Keratinocyte (primary cell): ENCODE results near the gene CHCHD10. TPM values are rescaled to one million over a fixed set of nuclear protein-coding genes. Genes with fewer than 3 reads are reported as not detected.

ENCODE experiments used
- DNase-seq: peaks from one replicate; pipeline ENCODE4 v3.0.0-alpha.2; 2011; ENCODE audit warnings: low read depth, missing footprints, low spot score
- FAIRE-seq: peaks from 2 replicates; lab custom pipeline; 2011; peaks lifted over from hg19 to GRCh38; lab: Jason Lieb, UNC
- H2AFZ ChIP-seq: 2 replicates; pipeline ENCODE4 v1.6.0; 2012; ENCODE audit warnings: low read length, control low read depth, inconsistent platforms; ENCODE audit not compliant: control insufficient read depth
- H3K27ac ChIP-seq: 2 replicates; pipeline ENCODE4 v1.5.1; 2011; ENCODE audit warnings: low read length; ENCODE audit not compliant: control insufficient read depth, insufficient read depth
- H3K27me3 ChIP-seq: 3 replicates; pipeline ENCODE4 v1.6.0; 2011; ENCODE audit warnings: low read length; ENCODE audit not compliant: control insufficient read depth, insufficient read depth; ENCODE audit errors: extremely low read depth
- H3K36me3 ChIP-seq, 2 experiments: 2 replicates in 1 of 2; 3 replicates in 1 of 2; pipeline ENCODE4 v1.5.1; 2011; ENCODE audit warnings: low read length in 2 of 2, mild to moderate bottlenecking in 1 of 2; ENCODE audit not compliant: control insufficient read depth in 2 of 2, insufficient read depth in 2 of 2; ENCODE audit errors: extremely low read depth in 1 of 2
- H3K4me1 ChIP-seq: 3 replicates; pipeline ENCODE4 v1.5.1; 2011; ENCODE audit warnings: low read length; ENCODE audit not compliant: control insufficient read depth, insufficient read depth; ENCODE audit errors: extremely low read depth
- H3K4me2 ChIP-seq: 3 replicates; pipeline ENCODE4 v1.6.0; 2011; ENCODE audit warnings: low read depth, low read length; ENCODE audit not compliant: control insufficient read depth, insufficient read depth; ENCODE audit errors: extremely low read depth
- H3K4me3 ChIP-seq, 3 experiments: fragments of 200-600 bp in 1 of 3; sonication (generic) in 1 of 3; 2 replicates in 2 of 3; 3 replicates in 1 of 3; pipeline ENCODE4 v1.5.1; 2011 to 2016; ENCODE audit warnings: low read length in 3 of 3, mild to moderate bottlenecking in 3 of 3, control low read depth in 2 of 3, inconsistent platforms in 1 of 3, low read depth in 1 of 3, mixed read lengths in 1 of 3, mixed run types in 1 of 3, moderate library complexity in 1 of 3; ENCODE audit not compliant: control insufficient read depth in 2 of 3, insufficient read depth in 2 of 3; ENCODE audit errors: extremely low read depth in 1 of 3
- H3K79me2 ChIP-seq: 2 replicates; pipeline ENCODE4 v1.6.0; 2012; ENCODE audit warnings: low read length; ENCODE audit not compliant: control insufficient read depth, insufficient read depth
- H3K9ac ChIP-seq: 3 replicates; pipeline ENCODE4 v1.6.0; 2011; ENCODE audit warnings: low read length; ENCODE audit not compliant: control insufficient read depth, insufficient read depth; ENCODE audit errors: extremely low read depth
- H3K9me1 ChIP-seq: 3 replicates; pipeline ENCODE4 v1.6.0; 2011; ENCODE audit warnings: low read length; ENCODE audit not compliant: control insufficient read depth, insufficient read depth; ENCODE audit errors: extremely low read depth
- H3K9me3 ChIP-seq: 2 replicates; pipeline ENCODE4 v1.5.1; 2012; ENCODE audit warnings: low read depth, low read length; ENCODE audit not compliant: control insufficient read depth
- H4K20me1 ChIP-seq: 3 replicates; pipeline ENCODE4 v1.6.0; 2011; ENCODE audit warnings: low read length; ENCODE audit not compliant: control insufficient read depth, insufficient read depth; ENCODE audit errors: extremely low read depth
- CTCF ChIP-seq, 3 experiments: IDR thresholded peaks in 1 of 3; conservative IDR thresholded peaks in 1 of 3; optimal IDR thresholded peaks in 1 of 3; 2 replicates in 2 of 3; 3 replicates in 1 of 3; pipeline versions ENCODE3 to v1.5.1; 2011; ENCODE audit warnings: low read length in 3 of 3, mild to moderate bottlenecking in 3 of 3, moderate library complexity in 2 of 3, control low read depth in 1 of 3, inconsistent platforms in 1 of 3; ENCODE audit not compliant: insufficient read depth in 2 of 3; ENCODE audit errors: extremely low read depth in 1 of 3
- EZH2 ChIP-seq: IDR thresholded peaks from one replicate; pipeline ENCODE4 v1.6.1; 2012; ENCODE audit warnings: inconsistent platforms, mild to moderate bottlenecking, low read length, moderate library complexity
- dilution Hi-C: fragments of 300-500 bp; cut with MboI; formaldehyde crosslinking; loops from one replicate; pipeline ENCODE4 v1.7.0; 2020; ENCODE audit warnings: low sequenced_read_pairs; ENCODE audit not compliant: extremely low pct_ligation_motif_present
- polyA plus RNA-seq, 5 experiments: library from polyadenylated mRNA; depleted of rRNA in 3 of 5; stranded (reverse) in 3 of 5; stranded (forward) in 1 of 5; unstranded in 1 of 5; fragments of >200 nt; gene quantifications; 1 replicate in 1 of 5; 2 replicates in 3 of 5; 3 replicates in 1 of 5; pipeline versions ENCODE4 v1.2.1 to v1.2.3, GENCODE V29; 2011 to 2012; ENCODE audit warnings: missing spikeins in 2 of 5, low read depth in 1 of 5, low replicate concordance in 1 of 5

Gene CHCHD10
- polyA plus RNA-seq, 1 donor (not counting 4 experiments of a cell fraction or from before 2014, with no cell fraction given) = 10.4 TPM

- Histone ChIP-seq H3K9me1 (no peaks in the 10 kb centered on the region), H4K20me1 (no peaks in the 10 kb centered on the region), H3K9ac (no peak overlapping the region), H3K27ac (no peak overlapping the region), H3K27me3 (no peaks in the 10 kb centered on the region), H3K4me2 (no peak overlapping the region), H3K79me2 (no peaks in the 10 kb centered on the region), H3K4me1 (peaks cover 5% of the 10 kb centered on the region), H3K36me3 (no peaks in the 10 kb centered on the region), H2AFZ (no peak overlapping the region), H3K9me3 (no peaks in the 10 kb centered on the region), H3K4me3 (no peak overlapping the region)
- TF ChIP-seq EZH2 (no peak), CTCF (optimal IDR thresholded peaks at IDR 0.05 in 1 of 3, IDR thresholded peaks at IDR 0.05 in 1 of 3, conservative IDR thresholded peaks at IDR 0.05 in 1 of 3; ENCODE audit: extremely low read depth in 1 of 3, insufficient read depth in 2 of 3, low read length in 3 of 3) (no peak)
- FAIRE-seq (no peak), DNase-seq (no peak)
- dilution Hi-C loops = no loop called here
Observed at GRCh38 chr22:23754980-23755636, 12.7 kb downstream of the CHCHD10 start.

GRCh38 chr22:23754220-23754919 is 13.4 kb downstream of the CHCHD10 start, which contains the start of gene VPREB3:
TSS of gene VPREB3 (minus strand) at chr22:23754425. CDS start at chr22:23754363, 62 bp downstream.
- no peak for DNase-seq
- FAIRE-seq = no peak
- H2AFZ ChIP-seq = no peak within 1 kb of the TSS
- dilution Hi-C loops = no loop called here
- no peak within 1 kb of the TSS for H3K4me3 ChIP-seq
- TF ChIP-seq EZH2 (no peak), CTCF (optimal IDR thresholded peaks at IDR 0.05 in 1 of 3, IDR thresholded peaks at IDR 0.05 in 1 of 3, conservative IDR thresholded peaks at IDR 0.05 in 1 of 3; ENCODE audit: extremely low read depth in 1 of 3, insufficient read depth in 2 of 3, low read length in 3 of 3) (no peak)
- H3K9me3 ChIP-seq = no peaks in the 10 kb centered on the region
- peaks cover 11% of the 10 kb centered on the region for H3K4me1 ChIP-seq
- H3K79me2 ChIP-seq = peaks cover 3% of the 10 kb centered on the region
- H3K27ac ChIP-seq = no peak within 1 kb of the TSS
- no peaks in the 10 kb centered on the region for H3K36me3 ChIP-seq
- no peaks in the 10 kb centered on the region for H3K9me1 ChIP-seq
- no peaks in the 10 kb centered on the region for H3K27me3 ChIP-seq
- no peak within 1 kb of the TSS for H3K9ac ChIP-seq
- no peaks in the 10 kb centered on the region for H4K20me1 ChIP-seq
- no peak within 1 kb of the TSS for H3K4me2 ChIP-seq
